Right lobe of liver (tissue), 4 donors: ENCODE results near the gene TYW1B.
"Not testable (repeated sequence)": the region's sequence is repeated elsewhere in the genome, so short reads cannot be mapped to it uniquely, and the experiment has no call there.

Source experiments
- CTCF ChIP-seq, 4 donors: fragments of 200-600 bp in 3 of 4; fragments of 450-650 bp in 1 of 4; IDR thresholded peaks; one replicate each; pipeline versions ENCODE4 v1.5.1 to v1.8.0; 2016 to 2022; ENCODE audit warnings: antibody characterized with exemption in 4 of 4, mild to moderate bottlenecking in 2 of 4
- POLR2A ChIP-seq: fragments of 450-650 bp; IDR thresholded peaks from one replicate; pipeline ENCODE4 v1.6.1; 2017; ENCODE audit warnings: antibody characterized with exemption, mild to moderate bottlenecking
- donor health status: DM: no; HTN: no; CAD: no.
- donor health status: DM: no; HTN: no; CAD: no.
- donor health status: DM: no; HTN: yes; CAD: no.

DNA sequence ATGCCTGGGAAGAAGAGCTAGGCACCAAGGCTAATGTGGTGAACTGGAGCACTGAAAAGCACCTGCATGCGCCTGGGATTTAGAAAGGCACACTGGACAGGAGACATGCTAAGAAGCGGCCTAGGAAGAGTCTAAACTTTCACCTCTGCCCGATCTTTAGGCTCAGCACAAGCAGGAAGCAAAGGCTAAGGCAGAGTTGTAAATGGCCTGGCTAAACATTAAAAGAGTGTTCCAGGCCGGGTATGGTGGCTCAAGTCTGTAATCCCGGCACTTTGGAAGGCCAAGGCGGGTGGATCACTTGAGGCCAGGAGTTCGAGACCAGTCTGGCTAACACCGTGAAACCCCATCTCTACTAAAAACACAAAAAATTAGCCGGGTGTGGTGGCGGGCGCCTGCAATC lies 88.3 kb downstream of the TYW1B start:
- TF ChIP-seq POLR2A; CTCF (IDR thresholded peaks at IDR 0.05): not testable (repeated sequence)
